HG02610 (cell line): Measurements from ENCODE around the gene ZDHHC8.

Experiments
- ATAC-seq: cut with Tn5 transposase; IDR thresholded peaks from one replicate; pipeline ENCODE4 v1.9.1; 2021; ENCODE audit warnings: mild to moderate bottlenecking, moderate library complexity; ENCODE audit not compliant: unreplicated experiment

The ZDHHC8 gene

DNA sequence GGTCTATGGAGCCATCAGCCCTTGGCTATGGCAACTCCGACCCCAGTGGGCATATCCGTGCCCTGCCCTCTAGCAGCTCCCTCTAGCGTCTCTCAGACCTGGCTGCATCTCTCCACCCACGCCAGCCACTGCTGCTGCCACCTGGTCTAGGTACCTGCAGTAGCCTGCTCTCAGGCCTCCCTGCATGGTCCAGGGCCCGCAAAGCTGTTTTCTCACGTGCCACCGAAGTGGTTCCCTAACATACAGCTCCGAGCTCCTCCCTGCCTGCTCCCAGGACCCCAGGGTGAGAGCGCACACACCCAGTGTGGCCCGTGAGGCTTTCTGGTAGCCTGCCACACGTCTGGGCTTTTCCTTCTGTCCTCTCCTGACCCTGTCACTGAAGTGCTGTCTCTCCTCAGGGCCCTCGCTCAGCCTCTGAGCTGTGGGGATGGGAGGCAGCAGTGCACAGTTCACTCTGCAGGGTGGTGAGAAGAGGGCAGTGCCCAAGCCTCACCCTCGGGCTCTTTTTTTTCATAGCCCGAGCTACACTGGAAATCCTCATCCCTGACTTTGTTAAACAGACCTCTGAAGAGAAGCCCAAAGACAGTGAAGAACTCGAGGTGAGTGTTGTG lies 37.3 kb upstream of the ZDHHC8 start:
- ATAC-seq = no peak

DNA sequence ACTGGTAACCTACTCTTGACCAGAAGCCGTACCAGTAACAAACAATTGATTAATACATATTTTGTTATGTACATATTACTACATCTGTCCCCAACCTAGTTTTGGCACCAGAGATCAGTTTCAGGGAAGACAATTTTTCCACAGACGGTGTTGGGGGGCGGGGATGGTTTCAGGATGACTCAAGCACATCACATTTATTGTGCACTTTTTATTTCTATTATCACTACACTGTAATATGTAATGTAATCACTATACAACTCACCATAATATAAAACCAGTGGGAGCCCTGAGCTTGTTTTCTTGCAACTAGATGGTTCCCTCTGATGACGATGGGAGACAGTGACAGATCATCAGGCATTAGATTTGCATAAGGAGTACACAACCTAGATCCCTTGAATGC lies 36.1 kb upstream of the ZDHHC8 start:
- ATAC-seq = no peak

DNA sequence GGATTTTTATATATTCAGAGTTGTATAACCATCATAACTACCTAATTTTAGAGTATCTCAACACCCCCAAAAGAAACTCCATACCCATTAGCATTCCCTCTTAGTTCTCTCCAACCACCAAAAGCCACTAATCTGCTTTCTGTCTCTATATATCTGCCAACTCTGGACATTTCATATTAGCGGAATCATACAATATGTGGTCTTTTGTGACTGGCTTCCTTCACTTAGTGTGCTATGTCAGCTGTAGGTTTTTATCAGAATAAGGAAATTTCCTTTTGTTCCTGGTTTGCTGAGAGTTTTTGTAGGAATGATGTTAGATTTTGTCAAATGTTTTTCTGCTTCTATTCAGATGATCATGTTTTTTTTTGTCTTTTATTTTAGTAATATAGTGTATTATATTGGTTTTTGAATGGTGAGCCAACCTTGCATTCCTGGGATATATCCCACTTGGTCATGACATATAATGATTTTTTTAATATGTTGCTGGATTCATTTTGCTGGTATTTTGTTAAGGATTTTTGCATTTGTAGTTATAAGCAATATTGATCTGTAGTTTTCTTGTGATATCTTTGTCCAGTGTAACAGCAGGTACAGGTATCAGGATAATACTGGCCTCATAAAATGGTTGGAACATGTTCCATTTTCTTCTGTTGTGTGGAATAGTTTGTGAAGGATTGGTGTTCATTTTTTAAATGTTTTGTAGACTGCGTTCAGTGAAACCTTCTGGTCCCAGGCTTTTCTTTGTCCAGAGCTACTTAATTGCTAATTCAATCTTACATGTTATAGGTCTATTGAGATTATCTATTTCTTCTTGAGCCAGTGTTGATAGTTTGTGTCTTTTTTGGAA lies 34.8 kb upstream of the ZDHHC8 start:
- ATAC-seq = no peak

DNA sequence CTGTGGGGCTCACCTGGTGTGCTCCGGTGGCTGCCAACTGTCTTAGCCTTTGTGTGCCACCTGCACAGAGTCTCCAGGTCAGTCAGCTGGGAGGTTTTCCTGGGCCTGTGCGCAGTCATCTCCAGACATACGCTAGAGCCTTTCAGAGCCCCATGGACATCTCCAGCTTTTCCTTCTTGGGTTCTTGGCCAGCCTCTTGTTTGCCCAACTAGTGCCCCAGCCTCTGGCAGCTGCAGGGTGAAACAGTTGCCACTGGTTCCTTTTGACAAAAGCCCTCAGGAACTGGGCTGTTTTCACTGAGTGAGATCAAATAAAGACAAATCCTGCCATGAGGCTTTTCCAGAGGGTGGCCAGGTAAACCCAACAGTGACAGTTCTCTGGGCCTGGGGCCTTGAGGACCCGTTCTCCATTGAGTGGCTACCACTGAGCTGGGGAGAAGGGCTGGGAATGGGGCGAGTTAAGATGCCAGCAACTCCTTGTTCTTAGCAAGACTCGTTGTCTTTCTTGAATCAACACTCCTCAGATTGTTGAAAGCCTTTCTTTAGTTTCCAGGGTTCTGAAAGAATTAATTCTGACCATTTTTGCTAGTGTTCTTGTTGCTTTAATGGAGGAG lies 32.4 kb upstream of the ZDHHC8 start:
- ATAC-seq = no peak

DNA sequence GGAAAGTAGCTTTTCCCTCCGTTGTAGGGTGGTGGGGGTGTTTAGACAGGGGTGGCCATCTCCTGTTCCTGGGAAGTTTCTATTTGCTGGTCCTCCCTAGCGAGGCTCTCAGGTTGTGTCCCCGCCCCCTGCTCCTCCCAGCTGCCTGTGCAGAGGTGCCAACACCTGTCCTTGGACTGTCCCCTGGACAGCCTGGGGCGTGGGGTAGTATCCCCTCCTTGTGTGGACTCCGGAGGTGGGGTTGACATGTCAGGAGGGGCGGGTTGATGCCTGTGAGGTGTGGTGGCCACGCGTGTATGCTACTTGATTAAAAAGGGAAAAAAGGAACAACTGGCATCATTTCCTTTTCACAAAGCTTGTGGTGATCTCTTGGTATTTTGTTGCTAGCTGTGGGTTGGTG lies 30.0 kb upstream of the ZDHHC8 start:
- no peak for ATAC-seq

DNA sequence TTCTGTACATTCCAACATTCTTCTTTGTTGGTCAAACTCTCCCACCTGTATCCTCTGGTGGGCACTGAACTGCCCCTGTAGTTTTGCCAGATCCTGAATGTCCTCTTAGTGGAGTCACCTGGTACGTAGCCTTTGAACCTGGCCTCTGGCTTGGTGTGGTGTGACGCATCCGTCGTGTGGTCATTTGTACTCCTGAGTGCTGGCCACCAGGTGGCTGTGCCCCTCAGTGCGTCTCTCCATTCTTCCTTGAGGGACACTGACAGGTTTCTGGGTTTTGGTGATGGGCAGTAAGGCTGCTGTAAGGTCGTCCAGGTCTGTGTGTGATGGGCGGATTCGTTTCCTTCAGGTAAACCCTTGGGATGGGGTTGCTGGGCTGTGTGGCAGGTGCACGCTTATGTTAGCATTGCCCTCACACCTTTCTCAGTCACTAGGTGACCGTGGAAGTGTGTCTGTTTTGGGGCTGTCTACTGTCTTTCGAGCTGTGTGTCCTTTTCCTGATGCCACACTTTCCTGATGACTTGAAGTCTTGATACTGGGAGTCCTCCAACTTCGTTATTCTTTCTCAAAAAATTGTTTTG lies 29.3 kb upstream of the ZDHHC8 start:
- ATAC-seq = no peak

DNA sequence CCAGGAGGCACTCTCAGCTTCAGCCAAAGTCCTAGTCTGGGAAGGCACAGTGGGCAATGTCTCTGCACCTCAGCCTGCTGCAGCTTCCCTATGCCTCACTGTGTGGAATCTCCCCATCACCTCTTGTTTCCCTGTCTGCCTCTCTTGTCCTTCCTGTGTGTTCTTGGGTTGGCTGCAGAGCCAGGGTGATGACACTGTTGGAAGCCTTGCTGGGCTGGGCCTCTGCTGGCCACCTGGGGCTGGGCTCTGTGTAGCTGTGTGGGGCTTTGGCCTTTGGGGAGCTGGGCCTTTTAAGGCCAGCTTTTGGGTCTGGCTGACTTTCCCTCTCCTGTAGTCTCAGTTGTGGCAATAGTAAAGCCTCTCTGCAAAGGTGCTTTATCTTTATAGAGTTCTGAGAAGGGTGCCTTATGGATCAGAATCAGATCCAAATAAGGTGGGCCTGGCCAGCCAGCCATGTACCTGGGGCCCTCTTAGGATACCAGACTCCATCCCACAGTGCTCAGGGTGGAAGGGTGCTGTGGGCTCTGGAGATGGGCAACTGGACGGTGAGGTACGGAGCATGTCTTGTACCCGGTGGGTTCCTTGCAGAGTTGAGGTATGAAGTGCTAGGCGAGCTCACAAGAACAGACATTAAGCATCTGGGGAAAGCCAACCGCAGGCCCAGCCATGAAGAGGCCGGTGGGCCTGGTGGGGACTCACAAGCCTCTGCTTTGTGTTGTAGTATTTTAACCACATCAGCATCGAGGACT lies 26.0 kb upstream of the ZDHHC8 start:
- no peak for ATAC-seq

DNA sequence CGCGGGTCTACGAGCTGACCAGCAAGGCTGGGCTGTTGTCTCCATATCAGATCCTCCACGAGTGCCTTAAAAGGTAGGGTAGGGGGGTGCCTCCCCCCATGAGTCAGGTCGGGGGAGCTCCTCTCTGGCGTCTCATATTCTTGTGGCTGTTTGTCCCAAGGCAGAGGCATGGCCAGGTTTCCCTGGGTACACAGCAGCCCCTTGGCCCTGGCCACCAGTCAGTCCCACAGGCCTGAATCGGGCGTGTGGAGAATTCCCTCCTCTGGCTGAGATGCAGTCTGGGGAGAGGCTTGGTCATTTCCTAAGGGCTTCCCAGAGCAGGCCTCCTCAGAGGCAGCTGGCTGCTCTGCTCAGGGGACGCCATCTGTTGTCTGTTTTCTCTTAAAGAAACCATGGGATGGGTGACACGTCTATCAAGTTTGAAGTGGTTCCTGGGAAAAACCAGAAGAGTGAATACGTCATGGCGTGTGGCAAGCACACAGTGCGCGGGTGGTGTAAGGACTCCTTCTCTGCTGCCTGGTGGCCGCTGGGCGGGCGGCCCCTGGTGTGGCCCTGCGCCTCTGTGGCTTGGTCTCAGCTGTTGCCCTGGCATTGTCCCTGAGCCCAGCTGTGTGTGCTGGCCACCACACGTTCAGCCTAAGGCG lies 25.3 kb upstream of the ZDHHC8 start:
- ATAC-seq = no peak

DNA sequence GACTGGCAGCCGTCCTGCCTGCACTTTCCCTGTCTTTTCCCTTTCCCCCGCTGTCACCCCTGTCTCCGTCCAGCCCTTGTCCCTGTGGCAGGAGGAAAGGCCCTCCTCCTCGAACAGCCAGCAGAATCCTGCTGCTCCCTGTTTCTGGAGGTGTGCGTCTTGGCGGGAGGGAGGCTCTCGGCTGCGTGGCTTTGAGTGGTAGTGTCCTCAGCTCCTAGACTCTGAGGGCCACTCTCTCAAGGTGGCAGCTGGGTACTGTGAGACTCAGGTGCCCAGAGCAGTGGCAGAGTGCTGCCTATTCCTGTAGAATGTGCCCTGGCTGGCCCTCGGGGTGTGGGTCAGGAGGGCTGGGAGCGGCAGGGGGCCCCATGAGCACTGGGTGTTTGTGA lies 24.8 kb upstream of the ZDHHC8 start:
- ATAC-seq = no peak

DNA sequence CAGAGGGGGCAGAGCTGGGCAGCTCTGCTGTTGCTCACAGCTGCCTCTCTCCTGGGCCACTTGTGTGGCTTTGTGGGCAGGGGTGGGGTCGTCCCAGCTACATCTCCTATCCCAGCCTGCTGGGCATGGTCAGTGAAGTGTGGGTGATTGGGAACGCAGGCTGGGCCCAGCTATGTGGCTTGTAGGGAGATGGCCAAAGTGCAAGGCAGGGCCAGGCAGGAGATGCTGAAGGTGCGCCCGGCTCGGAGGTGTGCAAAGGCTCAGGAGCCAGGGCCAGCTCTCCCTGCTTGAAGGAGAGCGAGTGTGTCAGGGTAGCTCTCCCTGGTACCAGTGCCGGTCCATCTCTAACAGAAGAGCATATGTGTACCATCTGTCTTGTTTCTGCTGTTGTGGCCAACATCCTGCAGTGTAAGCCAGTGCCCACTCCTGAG lies 24.1 kb upstream of the ZDHHC8 start:
- ATAC-seq = no peak

DNA sequence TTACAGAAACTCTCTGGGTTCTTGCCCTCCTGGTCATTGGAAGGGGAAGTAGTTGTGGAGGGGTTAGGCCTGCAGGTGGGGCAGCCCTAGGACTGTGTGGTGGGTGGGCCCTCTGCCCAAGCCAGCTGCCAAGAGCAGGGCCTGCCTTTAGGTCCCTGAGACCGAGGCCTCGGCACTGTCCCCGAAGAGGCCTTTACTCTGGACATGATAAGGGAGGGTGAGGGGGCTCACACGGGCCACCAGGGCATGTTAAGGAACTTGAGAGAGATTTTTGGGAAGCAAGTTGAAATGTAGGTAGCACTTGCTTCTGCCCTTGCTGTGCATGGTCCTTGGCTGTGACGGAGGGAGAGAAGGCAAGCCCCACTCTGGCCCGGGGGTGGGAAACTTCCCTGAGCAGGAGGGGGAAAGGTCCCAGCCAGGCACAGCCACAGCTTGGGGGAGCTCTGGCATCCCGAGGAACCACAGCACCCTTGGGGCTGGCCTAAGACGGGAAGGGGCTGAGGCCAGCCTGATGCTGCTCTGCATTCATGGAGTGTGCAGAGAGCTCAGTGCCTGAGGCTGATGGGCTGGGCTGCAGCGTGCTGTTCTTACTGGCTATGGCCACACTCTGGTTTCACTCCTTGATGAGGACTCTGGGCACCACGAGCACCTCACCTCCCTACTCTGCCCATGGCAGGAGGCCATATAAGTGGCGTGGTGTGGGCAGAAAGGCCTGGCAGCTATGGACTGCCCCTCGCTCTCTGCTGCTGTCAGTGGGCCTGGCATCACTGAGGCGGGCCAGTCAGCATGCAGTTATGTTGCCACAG lies 23.4 kb upstream of the ZDHHC8 start:
- no peak for ATAC-seq

DNA sequence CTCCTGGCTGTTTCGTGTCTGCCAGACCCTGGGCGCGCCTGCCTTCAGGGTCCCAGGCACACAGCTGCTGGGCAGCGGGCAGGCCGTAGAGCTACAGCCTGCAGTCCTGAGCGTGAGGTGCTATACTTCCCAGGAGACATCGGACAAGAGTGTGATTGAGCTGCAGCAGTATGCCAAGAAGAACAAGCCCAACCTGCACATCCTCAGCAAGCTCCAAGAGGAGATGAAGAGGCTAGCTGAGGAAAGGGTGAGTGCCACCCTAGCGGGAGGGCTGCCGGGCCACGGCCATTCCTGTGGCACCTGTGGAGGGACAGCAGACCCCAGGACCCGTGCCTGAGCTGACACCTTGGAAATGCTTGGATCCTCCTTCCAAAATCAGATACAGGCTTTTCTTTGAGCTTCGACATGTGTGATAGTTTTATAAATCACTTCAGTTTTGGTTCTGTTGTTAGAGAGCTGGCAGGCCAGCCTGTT lies 22.8 kb upstream of the ZDHHC8 start:
- ATAC-seq = no peak

DNA sequence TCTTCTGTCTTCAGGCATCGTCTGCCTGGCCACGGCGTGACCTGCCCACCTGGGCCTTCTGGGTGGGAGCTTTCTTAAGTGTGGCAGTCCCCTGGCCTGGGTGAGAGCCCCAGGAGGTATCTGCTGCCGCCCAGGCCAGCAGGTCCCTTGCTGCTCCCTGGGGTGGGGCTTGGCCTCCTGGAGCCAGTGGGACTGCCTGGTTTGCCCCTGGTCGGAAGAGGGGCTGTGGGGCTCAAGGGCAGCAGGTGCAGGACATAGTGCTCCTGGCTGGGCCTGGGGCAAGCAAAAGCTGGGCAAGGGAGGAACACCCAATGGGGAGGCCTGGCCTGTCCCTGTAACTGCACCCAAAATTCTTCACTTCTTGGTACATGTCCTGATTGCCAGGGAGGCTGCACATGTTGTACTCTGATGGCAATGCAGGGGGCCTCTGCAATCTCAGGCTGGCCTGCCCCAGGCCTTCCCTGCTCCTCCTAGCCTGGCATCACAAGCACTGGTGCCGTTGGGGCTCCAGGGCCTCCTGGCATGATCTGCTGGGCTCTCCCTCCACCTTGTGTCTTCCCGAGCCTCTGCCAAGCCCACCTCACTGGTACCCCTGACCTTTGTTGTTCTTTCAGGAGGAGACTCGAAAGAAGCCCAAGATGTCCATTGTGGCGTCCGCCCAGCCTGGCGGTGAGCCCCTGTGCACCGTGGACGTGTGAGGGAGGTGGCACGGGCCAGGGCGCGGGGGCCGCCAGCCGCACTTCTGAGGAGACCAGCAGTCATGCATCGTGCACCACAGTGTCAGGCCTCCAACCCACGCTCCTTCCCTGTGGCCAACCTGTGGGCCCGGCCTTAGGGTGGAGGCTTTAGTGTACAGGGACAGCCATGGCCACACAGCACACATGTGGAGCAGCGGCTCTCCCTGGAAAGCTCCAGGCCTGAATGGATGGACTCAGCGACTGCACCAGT lies 21.9 kb upstream of the ZDHHC8 start:
- no peak for ATAC-seq

DNA sequence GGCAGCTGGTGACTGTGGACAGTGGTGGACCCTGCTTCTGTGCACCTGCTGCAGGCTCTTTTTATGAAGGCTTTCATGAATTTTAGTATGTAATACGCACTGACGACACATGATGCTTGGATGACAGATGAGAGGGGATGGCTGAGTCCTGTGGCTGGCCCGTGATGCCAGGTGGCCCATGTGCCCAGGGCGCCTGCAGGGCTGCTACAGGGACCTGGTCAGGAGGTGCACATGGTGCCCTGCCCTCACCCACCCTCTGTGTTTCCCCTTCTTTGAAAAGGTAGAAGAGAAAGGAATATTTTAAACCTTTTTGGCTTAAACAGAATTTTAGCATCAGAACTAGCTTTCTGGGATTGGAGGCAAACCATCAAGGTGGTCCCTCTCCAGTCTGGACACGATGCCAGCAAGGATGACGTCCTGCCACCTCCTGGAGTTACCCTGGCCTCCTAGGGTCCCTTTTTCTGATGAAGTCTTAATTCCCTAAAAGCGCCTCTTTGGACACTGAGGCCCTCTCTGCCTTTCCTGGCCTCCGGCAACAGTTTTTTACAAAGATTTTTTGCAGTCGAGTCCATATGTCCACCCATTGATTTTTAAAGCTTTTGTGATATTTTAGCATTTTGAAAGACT lies 21.1 kb upstream of the ZDHHC8 start:
- no peak for ATAC-seq

DNA sequence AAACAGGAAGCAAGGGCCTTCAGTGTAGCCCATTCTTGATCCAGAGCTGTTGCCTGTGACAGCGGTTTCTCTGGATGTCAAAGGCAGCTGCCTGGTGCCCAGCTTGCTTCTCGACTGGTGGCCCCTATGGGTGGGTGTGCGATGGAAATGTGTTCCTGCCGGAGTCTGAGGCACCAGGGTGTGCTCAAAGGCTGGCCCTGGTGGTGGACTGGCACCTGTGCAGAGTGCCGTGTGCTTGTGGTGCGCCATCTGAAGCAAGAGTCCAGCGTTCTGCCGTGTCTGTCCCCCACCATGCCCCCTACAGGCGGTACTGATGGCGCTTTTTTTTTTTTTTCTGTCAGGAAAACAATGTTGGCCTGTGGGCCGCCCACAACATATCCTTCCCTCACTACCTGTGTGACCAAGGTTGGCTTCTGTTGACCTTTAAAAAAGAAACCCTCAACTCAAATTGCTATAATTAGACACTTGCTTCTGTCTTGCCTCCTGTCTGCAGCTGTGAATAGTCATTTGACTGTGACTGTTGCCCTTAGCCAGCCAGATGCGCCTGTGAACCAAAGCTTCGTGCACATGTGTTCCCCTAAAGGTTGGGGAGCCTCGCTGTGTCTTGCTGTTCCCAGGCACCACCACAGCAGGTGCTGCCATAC lies 20.4 kb upstream of the ZDHHC8 start:
- no peak for ATAC-seq

DNA sequence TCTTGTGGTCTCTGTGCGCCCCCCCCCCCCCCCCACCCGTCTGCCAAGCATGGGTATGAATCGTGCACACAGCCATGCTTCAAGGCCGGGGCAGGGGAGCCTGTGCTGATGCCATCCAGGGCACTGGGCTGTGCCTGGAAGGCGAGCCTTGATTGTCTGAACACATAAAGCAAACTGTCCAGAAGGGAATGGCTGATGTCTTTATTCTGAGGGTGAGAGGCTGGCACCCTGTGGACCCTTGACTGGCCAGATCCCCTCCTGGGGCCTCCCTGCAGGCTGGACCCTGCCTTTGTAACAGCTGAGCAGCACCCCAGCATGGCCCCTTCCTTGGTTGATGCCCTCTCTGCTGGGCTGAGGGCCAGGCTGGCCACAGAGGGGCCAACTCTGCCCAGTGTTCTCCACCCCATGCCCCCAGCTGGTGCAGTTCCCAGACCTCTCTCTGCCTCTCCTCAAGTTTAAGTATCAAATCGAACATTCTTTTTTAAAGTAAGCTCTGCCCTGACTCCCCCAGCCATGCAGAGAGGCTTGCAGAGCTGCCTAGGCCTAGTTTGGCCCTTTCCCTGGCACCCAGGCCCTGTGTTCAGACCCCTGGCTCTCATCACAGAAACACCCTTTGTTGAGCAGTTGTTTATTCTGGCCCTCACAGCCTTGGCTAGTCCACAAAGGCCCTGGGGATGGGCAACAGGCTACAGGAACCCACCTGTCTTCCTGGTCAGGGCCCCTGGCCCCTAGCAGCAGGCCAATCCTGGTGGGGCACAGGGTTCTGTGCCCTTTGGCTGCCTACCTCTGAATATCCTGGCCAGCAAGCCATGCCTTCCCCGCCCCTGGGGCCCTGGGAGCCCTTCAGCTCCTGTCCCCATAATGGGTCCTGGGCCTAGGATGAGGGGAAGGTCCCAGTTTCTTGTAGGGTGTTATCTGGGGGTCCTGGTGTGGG lies 19.6 kb upstream of the ZDHHC8 start:
- ATAC-seq = no peak
